Fibroblast of skin of scalp (primary cell): ENCODE measurements around the gene ATXN2.
"Not testable (repeated sequence)": the region's sequence is repeated elsewhere in the genome, so short reads cannot be mapped to it uniquely, and the experiment has no call there.

ENCODE experiments used
- DNase-seq: peaks from one replicate; pipeline ENCODE4 v3.0.0-alpha.2; 2013

Gene ATXN2

GRCh38 chr12:111570084-111570961, 28.8 kb downstream of the ATXN2 start:
- DNase-seq, result peak; percentile 83

- no peak for DNase-seq
Measured at GRCh38 chr12:111569363-111570083, 29.6 kb downstream of the ATXN2 start.

GRCh38 chr12:111560844-111561243, 38.3 kb downstream of the ATXN2 start:
- not testable (repeated sequence) for DNase-seq

GRCh38 chr12:111558107-111558376, 41.1 kb downstream of the ATXN2 start:
- DNase-seq, result peak; percentile 22

GRCh38 chr12:111557271-111558106, 41.6 kb downstream of the ATXN2 start:
- DNase-seq, result peak; percentile 66

GRCh38 chr12:111556676-111557075, 42.4 kb downstream of the ATXN2 start:
- no peak for DNase-seq

GRCh38 chr12:111555313-111555712, 43.8 kb downstream of the ATXN2 start:
- DNase-seq, result not testable (repeated sequence)

GRCh38 chr12:111546758-111547383, 52.2 kb downstream of the ATXN2 start:
- no peak for DNase-seq

GRCh38 chr12:111546171-111546570, 52.9 kb downstream of the ATXN2 start:
- DNase-seq, result no peak

- DNase-seq, result no peak
Measured at GRCh38 chr12:111544032-111544431, 55.1 kb downstream of the ATXN2 start.

GRCh38 chr12:111532751-111533150, 66.4 kb downstream of the ATXN2 start:
- peak; percentile 27 for DNase-seq

- DNase-seq, result peak; percentile 63
Measured at GRCh38 chr12:111529424-111530368, 69.4 kb downstream of the ATXN2 start.

GRCh38 chr12:111523587-111524167, 75.4 kb downstream of the ATXN2 start:
- DNase-seq, result no peak

GRCh38 chr12:111521801-111522200, 77.3 kb downstream of the ATXN2 start:
- DNase-seq, result no peak

GRCh38 chr12:111519937-111520336, 79.2 kb downstream of the ATXN2 start:
- DNase-seq, result no peak

- no peak for DNase-seq
Measured at GRCh38 chr12:111519083-111519482, 80.0 kb downstream of the ATXN2 start.

- DNase-seq, result not testable (repeated sequence)
Measured at GRCh38 chr12:111507719-111508118, 91.4 kb downstream of the ATXN2 start.

- DNase-seq, result not testable (repeated sequence)
Measured at GRCh38 chr12:111507258-111507657, 91.9 kb downstream of the ATXN2 start.

GRCh38 chr12:111506260-111506659, 92.9 kb downstream of the ATXN2 start:
- no peak for DNase-seq

GRCh38 chr12:111505601-111506036, 93.5 kb downstream of the ATXN2 start:
- no peak for DNase-seq

- DNase-seq, result no peak
Measured at GRCh38 chr12:111503116-111503515, 96.0 kb downstream of the ATXN2 start.
